ENCODE data around the gene PHKG2.

The PHKG2 gene

GRCh38 chr16:30756781-30757100 is 8.5 kb downstream of the PHKG2 start:
- DNase-seq (ENCODE audit: low read depth) = no peak

- no peak for DNase-seq (ENCODE audit: low read depth)
Observed at GRCh38 chr16:30757316-30757715, 9.1 kb downstream of the PHKG2 start.

DNA sequence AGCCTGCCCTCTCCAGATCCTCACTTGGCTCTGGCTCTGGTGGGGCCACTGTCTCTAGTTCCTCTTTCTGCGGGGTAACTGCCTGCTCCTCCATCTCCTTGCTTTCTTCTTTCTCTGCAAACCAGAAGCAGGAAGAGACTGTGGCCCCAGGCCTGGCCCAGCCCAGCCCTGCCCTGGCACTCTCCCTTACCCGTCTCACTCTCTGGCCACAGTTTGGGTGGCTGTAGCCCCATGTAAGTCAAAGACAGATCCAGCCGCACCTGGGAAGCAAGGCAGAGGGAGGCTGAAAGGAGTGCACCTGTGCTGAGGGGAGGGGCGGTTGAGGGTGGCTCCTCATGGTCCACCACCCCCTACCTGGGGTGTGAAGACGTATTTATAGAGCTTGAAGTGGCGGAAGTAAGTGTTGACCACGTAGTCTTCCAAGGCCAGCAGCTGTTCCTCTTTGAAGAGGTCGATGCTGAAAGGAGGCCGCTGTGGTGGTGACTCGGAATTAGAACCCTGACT is 10.8 kb downstream of the PHKG2 start:
- DNase-seq (ENCODE audit: low read depth) = no peak

DNA sequence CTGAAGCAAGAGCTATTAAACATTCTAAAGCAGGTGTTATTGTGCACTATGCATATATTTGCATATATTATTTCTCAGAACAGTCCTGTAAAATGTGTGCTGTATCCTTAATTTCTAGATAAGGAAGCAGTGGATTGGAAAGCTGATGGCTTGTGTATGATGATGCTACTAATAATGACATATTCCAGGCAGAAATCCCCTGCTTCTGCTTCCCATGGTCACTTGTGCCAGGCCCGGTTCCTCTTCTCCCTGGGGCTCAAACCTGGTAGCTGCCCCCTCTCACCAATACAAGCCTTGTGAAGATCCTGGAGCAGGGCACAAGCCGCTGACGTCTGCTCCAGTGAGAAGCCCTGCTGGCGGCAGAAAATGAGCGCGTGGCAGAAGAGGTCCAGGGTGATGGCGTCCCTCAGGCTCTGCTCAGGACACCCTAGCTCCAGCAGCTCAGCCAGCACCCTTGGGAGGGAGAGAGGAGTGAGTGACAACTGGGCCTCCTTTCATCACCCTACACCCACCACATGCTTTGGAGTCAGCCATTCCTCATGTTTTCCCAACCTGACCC is 11.9 kb downstream of the PHKG2 start:
- no peak for DNase-seq (ENCODE audit: low read depth)

GRCh38 chr16:30760577-30761426 is 12.6 kb downstream of the PHKG2 start:
- DNase-seq (ENCODE audit: low read depth) = no peak

GRCh38 chr16:30761427-30761927 is 13.3 kb downstream of the PHKG2 start:
- DNase-seq (ENCODE audit: low read depth) = no peak

DNA sequence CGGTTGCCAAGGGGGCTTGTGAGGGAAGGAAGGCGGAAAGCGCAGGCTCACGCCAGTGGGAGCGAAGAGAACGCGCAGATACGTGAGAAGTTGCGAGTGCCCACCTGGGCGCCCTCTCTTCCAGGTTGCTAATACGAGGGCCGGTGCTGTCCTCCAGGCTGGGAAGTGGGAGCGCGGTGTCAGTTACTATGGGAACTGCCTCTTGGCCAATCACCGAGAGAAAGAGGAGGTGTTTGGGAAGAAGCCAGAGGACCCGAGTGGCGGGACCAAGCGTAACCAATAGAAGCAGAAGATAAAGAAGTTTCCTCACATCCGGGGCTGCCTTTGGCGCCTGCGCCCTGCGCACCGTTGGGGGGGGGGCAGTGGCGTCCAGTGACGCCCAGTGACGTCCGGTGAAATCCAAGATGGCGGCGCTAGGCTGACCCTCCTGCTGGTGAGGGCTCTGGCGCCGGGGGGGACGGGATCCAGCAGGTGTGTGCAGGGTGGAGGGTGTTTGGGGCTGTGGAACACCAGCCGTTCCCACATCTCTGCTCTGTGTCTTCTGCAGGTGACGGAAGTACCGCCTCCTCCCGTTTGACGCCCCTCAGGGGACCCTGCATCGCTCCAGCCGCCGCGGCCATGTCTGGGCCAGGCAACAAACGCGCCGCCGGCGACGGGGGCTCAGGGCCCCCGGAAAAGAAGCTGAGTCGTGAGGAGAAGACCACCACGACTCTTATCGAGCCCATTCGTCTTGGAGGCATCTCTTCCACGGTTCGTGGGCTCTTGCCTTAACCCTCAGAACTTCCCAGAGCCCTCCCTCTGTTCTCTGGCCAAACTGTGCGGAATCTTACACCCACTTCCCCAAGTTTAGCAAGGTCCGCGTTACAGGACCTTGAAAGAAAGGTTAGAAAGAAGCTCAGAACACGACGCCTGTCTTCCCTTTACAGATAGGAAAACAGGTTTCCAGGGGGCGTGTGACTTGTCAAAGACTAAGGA is 14.0 kb downstream of the PHKG2 start, which contains the start of the genes CFAP119 and RNF40:
Gene CFAP119, minus strand, starts transcription at position 135 of the 975 bp plus-strand sequence. CDS start 314 bp downstream, outside the sequence.
Gene RNF40, plus strand, starts transcription at position 395 of the 975 bp plus-strand sequence. Its CDS starts 224 bp downstream, at position 619.
- peak; percentile 97 for DNase-seq (ENCODE audit: low read depth)

DNA sequence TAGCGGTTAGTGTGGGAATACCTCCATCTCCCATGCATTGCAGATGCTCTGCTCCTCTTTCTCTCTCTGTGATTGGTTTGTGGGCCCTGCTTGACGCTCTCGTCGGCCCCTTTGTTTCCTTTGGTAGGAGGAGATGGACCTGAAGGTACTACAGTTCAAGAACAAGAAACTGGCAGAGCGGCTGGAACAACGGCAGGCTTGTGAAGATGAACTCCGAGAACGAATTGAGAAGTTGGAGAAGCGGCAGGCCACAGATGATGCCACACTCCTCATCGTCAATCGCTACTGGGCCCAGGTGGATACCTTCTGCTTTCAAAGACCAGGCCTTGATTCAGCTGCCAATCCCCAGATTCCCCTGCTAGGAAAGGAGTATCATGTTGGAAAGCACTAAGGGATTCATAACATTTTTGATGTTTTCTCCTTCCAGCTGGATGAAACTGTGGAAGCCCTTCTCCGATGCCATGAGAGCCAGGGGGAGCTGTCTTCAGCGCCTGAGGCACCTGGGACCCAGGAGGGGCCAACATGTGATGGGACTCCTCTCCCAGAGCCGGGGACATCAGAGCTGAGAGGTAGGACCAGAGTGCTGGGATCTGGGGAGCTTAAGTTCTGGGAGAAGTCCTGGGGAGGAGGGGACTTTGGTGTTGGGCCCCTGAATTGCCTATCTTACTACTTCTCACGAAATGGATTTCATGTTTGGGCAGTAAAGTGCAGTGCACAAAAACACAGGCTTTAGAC is 14.9 kb downstream of the PHKG2 start:
- no peak for DNase-seq (ENCODE audit: low read depth)

- DNase-seq (ENCODE audit: low read depth) = no peak
Observed at GRCh38 chr16:30764086-30764485, 15.9 kb downstream of the PHKG2 start.

DNA sequence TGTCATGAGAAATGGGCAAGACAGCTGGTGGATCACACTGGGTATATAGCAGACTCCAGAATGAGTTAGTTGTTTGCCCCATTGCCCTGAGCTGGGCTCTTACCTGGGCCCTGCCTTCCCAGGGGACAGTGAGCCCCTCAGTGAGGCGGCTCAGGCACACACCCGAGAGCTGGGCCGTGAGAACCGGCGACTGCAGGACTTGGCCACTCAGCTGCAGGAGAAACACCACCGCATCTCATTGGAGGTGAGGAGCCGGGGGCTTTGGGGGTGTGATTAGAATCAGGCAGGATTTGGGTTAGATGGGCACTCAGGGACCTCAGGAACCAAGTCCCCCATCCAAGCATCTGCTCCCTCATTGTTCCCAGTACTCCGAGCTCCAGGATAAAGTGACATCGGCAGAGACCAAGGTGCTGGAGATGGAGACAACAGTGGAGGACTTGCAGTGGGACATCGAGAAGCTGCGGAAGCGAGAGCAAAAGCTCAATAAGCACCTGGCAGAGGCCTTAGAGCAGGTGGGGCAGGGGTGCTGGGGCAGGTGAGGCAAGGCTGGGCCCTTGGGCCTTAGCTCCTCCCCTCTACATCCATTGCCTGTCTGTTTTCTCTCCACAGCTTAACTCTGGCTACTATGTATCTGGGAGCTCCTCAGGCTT is 16.7 kb downstream of the PHKG2 start:
- DNase-seq (ENCODE audit: low read depth) = no peak

DNA sequence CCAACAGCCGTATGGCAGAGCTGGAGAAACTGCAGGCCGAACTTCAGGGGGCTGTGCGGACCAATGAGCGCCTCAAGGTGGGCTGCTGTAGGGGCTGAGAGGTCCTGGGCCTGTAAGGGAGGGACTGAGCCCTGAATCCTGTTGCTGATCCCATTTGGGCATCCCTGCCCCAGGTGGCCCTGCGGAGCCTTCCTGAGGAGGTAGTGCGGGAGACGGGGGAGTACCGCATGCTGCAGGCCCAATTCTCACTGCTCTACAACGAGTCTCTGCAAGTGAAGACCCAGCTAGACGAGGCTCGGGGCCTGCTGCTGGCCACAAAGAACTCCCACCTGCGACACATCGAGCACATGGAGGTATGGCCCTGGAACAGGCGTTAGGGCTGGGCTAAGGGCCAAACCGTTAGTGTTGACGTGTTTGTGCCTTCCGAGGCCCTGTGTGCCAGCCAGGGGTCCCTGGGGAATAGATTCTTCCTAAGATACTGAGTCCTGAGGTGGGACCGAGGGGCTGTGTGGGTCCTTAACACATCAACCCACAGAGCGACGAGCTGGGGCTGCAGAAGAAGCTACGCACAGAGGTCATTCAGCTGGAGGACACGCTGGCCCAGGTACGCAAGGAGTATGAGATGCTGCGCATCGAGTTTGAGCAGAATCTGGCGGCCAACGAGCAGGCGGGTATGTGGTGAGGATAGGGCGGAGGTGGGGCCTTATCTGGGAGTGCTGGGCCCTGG is 18.1 kb downstream of the PHKG2 start:
- DNase-seq (ENCODE audit: low read depth) = no peak

DNA sequence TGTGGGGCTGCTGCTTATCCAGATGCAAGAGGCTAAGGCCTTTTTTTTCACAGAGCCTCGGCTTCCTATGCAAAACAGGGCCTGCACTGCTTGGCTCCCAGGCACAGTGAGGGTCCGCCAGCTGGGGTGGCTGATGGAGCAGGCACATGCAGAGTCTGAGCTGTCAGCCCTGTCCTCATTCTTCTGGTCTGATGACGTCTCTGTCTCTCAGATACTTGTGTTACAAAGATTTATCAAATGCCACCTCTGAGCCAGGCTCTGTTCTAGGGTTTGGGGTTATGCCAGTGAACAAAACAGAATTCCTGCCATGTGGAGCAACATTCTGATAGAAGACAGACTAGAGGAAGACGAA is 18.7 kb downstream of the PHKG2 start:
- DNase-seq (ENCODE audit: low read depth) = no peak

DNA sequence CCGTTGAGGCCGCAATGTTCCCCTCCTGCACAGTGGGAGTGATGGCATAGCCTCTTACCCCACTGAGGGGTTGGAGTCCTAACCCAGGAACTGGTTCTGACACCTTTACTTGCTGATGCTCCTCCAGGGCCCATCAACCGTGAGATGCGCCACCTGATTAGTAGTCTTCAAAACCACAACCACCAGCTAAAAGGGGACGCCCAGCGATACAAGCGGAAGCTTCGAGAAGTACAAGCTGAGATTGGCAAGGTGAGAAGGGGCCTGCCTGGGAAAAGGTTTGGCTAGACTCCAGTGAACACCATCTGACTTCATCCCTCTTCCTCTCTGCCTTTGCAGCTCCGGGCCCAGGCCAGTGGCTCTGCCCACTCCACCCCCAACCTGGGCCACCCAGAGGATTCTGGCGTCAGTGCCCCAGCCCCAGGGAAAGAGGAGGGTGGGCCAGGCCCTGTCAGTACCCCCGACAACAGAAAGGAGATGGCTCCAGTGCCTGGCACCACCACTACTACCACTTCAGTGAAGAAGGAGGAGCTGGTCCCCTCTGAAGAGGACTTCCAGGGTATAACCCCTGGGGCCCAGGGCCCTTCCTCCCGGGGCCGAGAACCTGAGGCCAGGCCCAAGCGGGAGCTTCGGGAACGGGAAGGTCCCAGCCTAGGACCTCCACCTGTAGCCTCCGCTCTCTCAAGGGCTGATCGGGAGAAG is 19.7 kb downstream of the PHKG2 start:
- no peak for DNase-seq (ENCODE audit: low read depth)

- DNase-seq (ENCODE audit: low read depth) = no peak
Observed at GRCh38 chr16:30768583-30769181, 20.5 kb downstream of the PHKG2 start.

GRCh38 chr16:30769379-30770089 is 21.3 kb downstream of the PHKG2 start:
- no peak for DNase-seq (ENCODE audit: low read depth)

DNA sequence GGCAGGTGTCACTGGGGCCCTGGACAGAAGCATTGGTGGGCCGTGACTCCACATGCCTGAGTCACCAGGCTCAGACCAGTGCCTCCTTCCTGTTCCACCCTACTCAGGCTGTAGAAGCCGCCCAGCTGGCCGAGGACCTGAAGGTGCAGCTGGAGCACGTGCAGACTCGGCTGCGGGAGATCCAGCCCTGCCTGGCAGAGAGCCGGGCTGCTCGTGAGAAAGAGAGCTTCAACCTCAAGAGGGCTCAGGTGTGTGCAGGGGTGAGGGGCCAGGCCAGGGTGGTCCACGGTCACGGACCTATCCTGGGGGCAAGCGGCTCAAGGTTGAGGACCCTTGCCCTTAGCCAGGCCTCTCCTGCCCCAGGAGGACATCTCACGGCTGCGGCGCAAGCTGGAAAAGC is 23.5 kb downstream of the PHKG2 start:
- DNase-seq (ENCODE audit: low read depth) = no peak

DNA sequence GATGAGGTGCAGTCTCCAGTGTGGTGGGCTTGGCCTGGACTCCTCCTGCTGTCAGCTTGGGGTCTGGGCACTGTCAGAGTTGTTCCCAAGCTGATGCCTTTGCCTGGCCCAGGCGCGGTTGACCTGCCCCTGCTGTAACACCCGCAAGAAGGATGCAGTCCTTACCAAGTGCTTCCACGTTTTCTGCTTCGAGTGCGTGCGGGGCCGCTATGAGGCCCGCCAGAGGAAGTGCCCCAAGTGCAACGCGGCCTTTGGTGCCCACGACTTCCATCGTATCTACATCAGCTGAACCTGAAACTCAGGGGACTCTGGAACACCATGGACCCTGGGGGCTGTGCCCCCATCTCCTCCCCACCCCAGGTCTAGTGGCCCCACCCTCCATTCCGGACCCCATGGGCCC is 25.6 kb downstream of the PHKG2 start:
- DNase-seq (ENCODE audit: low read depth) = no peak

DNA sequence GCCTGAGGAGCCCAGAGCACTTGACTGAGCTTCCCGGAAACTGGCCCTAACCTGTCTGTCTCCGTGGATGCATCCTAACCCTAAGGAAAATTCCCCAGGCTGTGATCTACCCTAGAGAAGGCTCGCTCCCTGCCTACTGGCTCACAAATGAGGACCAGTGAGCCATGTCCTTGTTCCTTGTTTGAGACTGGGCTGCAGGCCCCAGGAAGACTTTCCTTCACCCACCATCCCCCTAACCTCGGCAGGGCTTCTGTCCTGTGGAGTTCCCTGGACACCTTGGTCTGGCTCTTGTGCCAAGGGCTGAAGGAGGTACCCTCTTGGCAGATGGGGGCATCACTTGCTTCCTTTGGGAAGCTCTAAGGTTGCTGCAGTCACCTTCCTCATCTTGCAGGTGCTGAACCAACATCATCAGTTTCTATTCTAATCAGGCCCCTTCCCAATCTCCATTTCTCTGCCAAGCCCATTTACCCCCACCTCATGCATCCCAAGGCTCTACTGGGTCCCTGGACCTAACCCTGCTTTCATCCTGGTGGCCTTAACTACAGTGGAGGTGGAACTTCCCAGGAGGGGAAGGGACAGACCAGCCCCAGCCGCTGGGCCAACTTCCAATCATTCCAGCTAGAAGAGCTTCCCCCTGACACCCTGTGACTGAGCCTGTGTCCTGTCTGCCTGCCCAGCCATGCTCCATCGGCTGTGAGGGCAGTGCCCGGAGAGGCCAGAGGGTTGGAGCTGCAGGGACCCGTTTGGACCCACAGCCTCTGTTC is 26.3 kb downstream of the PHKG2 start:
- no peak for DNase-seq (ENCODE audit: low read depth)

All from GM04504 (cell line).